Measurements from ENCODE around the gene LDLRAD4.

Gene LDLRAD4

GRCh38 chr18:13562494-13563029 is 344.0 kb downstream of the LDLRAD4 start:
- TF ChIP-seq GATA3 (IDR thresholded peaks at IDR 0.05; ENCODE audit: low read depth, low read length), result no peak
- no peak for TF ChIP-seq GATA2 (IDR thresholded peaks at IDR 0.05; ENCODE audit: low read depth, low read length)

GRCh38 chr18:13563390-13563805 is 344.8 kb downstream of the LDLRAD4 start:
- TF ChIP-seq GATA3 (IDR thresholded peaks at IDR 0.05; ENCODE audit: low read depth, low read length), result no peak
- TF ChIP-seq GATA2 (IDR thresholded peaks at IDR 0.05; ENCODE audit: low read depth, low read length), result no peak

GRCh38 chr18:13564579-13564978 is 346.0 kb downstream of the LDLRAD4 start:
- peak; percentile 51; the same call in 1 of the 2 replicates for TF ChIP-seq GATA2 (IDR thresholded peaks at IDR 0.05; ENCODE audit: low read depth, low read length)
- no peak for TF ChIP-seq GATA3 (IDR thresholded peaks at IDR 0.05; ENCODE audit: low read depth, low read length)

GRCh38 chr18:13565228-13565627 is 346.7 kb downstream of the LDLRAD4 start:
- no peak for TF ChIP-seq GATA3 (IDR thresholded peaks at IDR 0.05; ENCODE audit: low read depth, low read length)
- no peak for TF ChIP-seq GATA2 (IDR thresholded peaks at IDR 0.05; ENCODE audit: low read depth, low read length)

- TF ChIP-seq GATA3 (IDR thresholded peaks at IDR 0.05; ENCODE audit: low read depth, low read length) (no peak), GATA2 (IDR thresholded peaks at IDR 0.05; ENCODE audit: low read depth, low read length) (no peak)
Observed at GRCh38 chr18:13566941-13567746, 348.6 kb downstream of the LDLRAD4 start.

GRCh38 chr18:13568443-13569392 is 350.2 kb downstream of the LDLRAD4 start:
- TF ChIP-seq GATA3 (IDR thresholded peaks at IDR 0.05; ENCODE audit: low read depth, low read length) (no peak), GATA2 (IDR thresholded peaks at IDR 0.05; ENCODE audit: low read depth, low read length) (no peak)

GRCh38 chr18:13570216-13570615 is 351.7 kb downstream of the LDLRAD4 start:
- TF ChIP-seq GATA2 (IDR thresholded peaks at IDR 0.05; ENCODE audit: low read depth, low read length) (peak; percentile 65), GATA3 (IDR thresholded peaks at IDR 0.05; ENCODE audit: low read depth, low read length) (no peak)

GRCh38 chr18:13570856-13571495 is 352.4 kb downstream of the LDLRAD4 start:
- no peak for TF ChIP-seq GATA2 (IDR thresholded peaks at IDR 0.05; ENCODE audit: low read depth, low read length)
- TF ChIP-seq GATA3 (IDR thresholded peaks at IDR 0.05; ENCODE audit: low read depth, low read length), result no peak

GRCh38 chr18:13572148-13572547 is 353.6 kb downstream of the LDLRAD4 start:
- TF ChIP-seq GATA3 (IDR thresholded peaks at IDR 0.05; ENCODE audit: low read depth, low read length) (no peak), GATA2 (IDR thresholded peaks at IDR 0.05; ENCODE audit: low read depth, low read length) (no peak)

- no peak for TF ChIP-seq GATA2 (IDR thresholded peaks at IDR 0.05; ENCODE audit: low read depth, low read length)
- TF ChIP-seq GATA3 (IDR thresholded peaks at IDR 0.05; ENCODE audit: low read depth, low read length), result no peak
Observed at GRCh38 chr18:13572721-13573120, 354.2 kb downstream of the LDLRAD4 start.

- no peak for TF ChIP-seq GATA3 (IDR thresholded peaks at IDR 0.05; ENCODE audit: low read depth, low read length)
- TF ChIP-seq GATA2 (IDR thresholded peaks at IDR 0.05; ENCODE audit: low read depth, low read length), result no peak
Observed at GRCh38 chr18:13573750-13574149, 355.2 kb downstream of the LDLRAD4 start.

- TF ChIP-seq GATA2 (IDR thresholded peaks at IDR 0.05; ENCODE audit: low read depth, low read length), result no peak
Observed at GRCh38 chr18:13574355-13574754, 355.8 kb downstream of the LDLRAD4 start.

- no peak for TF ChIP-seq GATA3 (IDR thresholded peaks at IDR 0.05; ENCODE audit: low read depth, low read length)
- TF ChIP-seq GATA2 (IDR thresholded peaks at IDR 0.05; ENCODE audit: low read depth, low read length), result no peak
Observed at GRCh38 chr18:13574761-13575160, 356.2 kb downstream of the LDLRAD4 start.

- no peak for TF ChIP-seq GATA3 (IDR thresholded peaks at IDR 0.05; ENCODE audit: low read depth, low read length)
- no peak for TF ChIP-seq GATA2 (IDR thresholded peaks at IDR 0.05; ENCODE audit: low read depth, low read length)
Observed at GRCh38 chr18:13576598-13576997, 358.0 kb downstream of the LDLRAD4 start.
